Measurements from ENCODE around the gene EFCAB5. TPM values are rescaled to one million over a fixed set of nuclear protein-coding genes. Genes with fewer than 3 reads are reported as not detected.

EFCAB5 gene
- polyA plus RNA-seq, 1 of the 3 experiments (the other 2 are of a cell fraction) = 0.05 TPM

- no peaks in the 10 kb centered on the region for H3K9me2 ChIP-seq
- peak; percentile 17 for DNase-seq
- no peaks in the 10 kb centered on the region for H3K27me3 ChIP-seq (ENCODE audit: insufficient read depth)
- ChIA-PET CTCF (interaction anchor here (1.0 to 2.6 kb wide), 2 partner anchors 18 to 145 kb away, joined by 3 to 7 read pairs; no protein-coding TSS in a partner anchor), POLR2A (no interaction called here)
- no peaks in the 10 kb centered on the region for H4K20me1 ChIP-seq (ENCODE audit: insufficient read depth)
- H3K4me3 ChIP-seq (ENCODE audit: low read depth in 2 of 2, low read length in 1 of 2) = no peak overlapping the region
- no peak overlapping the region for H2AFZ ChIP-seq (ENCODE audit: low read depth)
- no peak overlapping the region for H3K9ac ChIP-seq
- no peak overlapping the region for H3K27ac ChIP-seq (ENCODE audit: low read depth in 2 of 2, low read length in 1 of 2)
- no peaks in the 10 kb centered on the region for H3K79me2 ChIP-seq (ENCODE audit: insufficient read depth)
- TF ChIP-seq GATA2 (CRISPR knock-in tag; IDR thresholded peaks at IDR 0.05) = no peak
- no peak for TF ChIP-seq EZH2phosphoT487 (IDR thresholded peaks at IDR 0.05; ENCODE audit: borderline replicate concordance, low read depth)
- TF ChIP-seq RXRA (IDR thresholded peaks at IDR 0.05; ENCODE audit: borderline replicate concordance, low read depth) = no peak
- TF ChIP-seq GABPA (IDR thresholded peaks at IDR 0.05; ENCODE audit: low read depth) = no peak
- TF ChIP-seq MEF2A (IDR thresholded peaks at IDR 0.05; ENCODE audit: borderline replicate concordance, low read depth) = no peak
- no peak for TF ChIP-seq CTCF (IDR thresholded peaks at IDR 0.05)
- H3K4me2 ChIP-seq = no peak overlapping the region
- H3K36me3 ChIP-seq (replicated peaks in 1 of 2; ENCODE audit: control insufficient read depth in 1 of 2, insufficient read depth in 2 of 2, low read length in 1 of 2) = no peaks in the 10 kb centered on the region
- no peaks in the 10 kb centered on the region for H3F3A ChIP-seq (replicated peaks; ENCODE audit: insufficient read depth)
- no peaks in the 10 kb centered on the region for H3K4me1 ChIP-seq (ENCODE audit: control insufficient read depth in 1 of 2, insufficient read depth in 2 of 2, low read depth in 1 of 2, low read length in 1 of 2)
- H3K9me3 ChIP-seq = no peaks in the 10 kb centered on the region
These were observed 8.3 kb downstream of the EFCAB5 start for GRCh38 chr17:29949696-29950095.

DNA sequence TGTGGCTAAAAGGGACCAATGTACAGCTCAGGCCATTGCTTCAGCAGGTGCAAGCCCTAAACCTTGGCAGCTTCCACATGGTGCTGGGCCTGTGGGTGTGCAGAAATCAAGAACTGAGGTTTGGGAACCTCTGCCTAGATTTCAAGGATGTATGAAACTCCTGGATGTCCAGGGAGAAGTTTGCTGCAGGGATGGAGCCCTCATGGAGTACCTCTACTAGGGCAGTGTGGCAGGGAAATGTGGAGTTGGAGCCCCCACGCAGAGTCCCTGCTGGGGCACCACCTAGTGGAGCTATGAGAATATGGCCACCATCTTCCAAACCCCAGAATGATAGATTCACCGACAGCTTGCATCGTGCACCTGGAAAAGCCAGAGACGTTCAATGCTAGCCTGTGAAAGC lies 13.0 kb downstream of the EFCAB5 start:
- no peak for DNase-seq
- TF ChIP-seq FOSL2 (IDR thresholded peaks at IDR 0.05; ENCODE audit: borderline replicate concordance, low read depth) (no peak), MEF2A (IDR thresholded peaks at IDR 0.05; ENCODE audit: borderline replicate concordance, low read depth) (no peak), GATA2 (CRISPR knock-in tag; IDR thresholded peaks at IDR 0.05) (no peak), RXRA (IDR thresholded peaks at IDR 0.05; ENCODE audit: borderline replicate concordance, low read depth) (no peak), FOXM1 (IDR thresholded peaks at IDR 0.05; ENCODE audit: low read depth) (no peak), POLR2AphosphoS5 (IDR thresholded peaks at IDR 0.05; ENCODE audit: low read depth, low read length) (no peak), MXI1 (IDR thresholded peaks at IDR 0.05; ENCODE audit: low read depth, low read length) (no peak), CTCF (IDR thresholded peaks at IDR 0.05) (no peak), YY1 (IDR thresholded peaks at IDR 0.05; ENCODE audit: low read depth) (no peak), CHD2 (IDR thresholded peaks at IDR 0.05; ENCODE audit: low read length, partially characterized antibody) (no peak), TEAD4 (IDR thresholded peaks at IDR 0.05; ENCODE audit: borderline replicate concordance, insufficient read depth) (no peak)
- TF ChIP-seq, protein P1, sequence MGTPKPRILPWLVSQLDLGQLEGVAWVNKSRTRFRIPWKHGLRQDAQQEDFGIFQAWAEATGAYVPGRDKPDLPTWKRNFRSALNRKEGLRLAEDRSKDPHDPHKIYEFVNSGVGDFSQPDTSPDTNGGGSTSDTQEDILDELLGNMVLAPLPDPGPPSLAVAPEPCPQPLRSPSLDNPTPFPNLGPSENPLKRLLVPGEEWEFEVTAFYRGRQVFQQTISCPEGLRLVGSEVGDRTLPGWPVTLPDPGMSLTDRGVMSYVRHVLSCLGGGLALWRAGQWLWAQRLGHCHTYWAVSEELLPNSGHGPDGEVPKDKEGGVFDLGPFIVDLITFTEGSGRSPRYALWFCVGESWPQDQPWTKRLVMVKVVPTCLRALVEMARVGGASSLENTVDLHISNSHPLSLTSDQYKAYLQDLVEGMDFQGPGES (IDR thresholded peaks at IDR 0.05; ENCODE audit: low read depth, low read length) = no peak
- TF ChIP-seq, protein P2, sequence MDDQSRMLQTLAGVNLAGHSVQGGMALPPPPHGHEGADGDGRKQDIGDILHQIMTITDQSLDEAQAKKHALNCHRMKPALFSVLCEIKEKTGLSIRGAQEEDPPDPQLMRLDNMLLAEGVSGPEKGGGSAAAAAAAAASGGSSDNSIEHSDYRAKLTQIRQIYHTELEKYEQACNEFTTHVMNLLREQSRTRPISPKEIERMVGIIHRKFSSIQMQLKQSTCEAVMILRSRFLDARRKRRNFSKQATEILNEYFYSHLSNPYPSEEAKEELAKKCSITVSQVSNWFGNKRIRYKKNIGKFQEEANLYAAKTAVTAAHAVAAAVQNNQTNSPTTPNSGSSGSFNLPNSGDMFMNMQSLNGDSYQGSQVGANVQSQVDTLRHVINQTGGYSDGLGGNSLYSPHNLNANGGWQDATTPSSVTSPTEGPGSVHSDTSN (IDR thresholded peaks at IDR 0.05) = no peak
- TF ChIP-seq, protein P3, sequence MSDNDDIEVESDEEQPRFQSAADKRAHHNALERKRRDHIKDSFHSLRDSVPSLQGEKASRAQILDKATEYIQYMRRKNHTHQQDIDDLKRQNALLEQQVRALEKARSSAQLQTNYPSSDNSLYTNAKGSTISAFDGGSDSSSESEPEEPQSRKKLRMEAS (IDR thresholded peaks at IDR 0.05; ENCODE audit: low read depth) = no peak
- TF ChIP-seq, protein P4, sequence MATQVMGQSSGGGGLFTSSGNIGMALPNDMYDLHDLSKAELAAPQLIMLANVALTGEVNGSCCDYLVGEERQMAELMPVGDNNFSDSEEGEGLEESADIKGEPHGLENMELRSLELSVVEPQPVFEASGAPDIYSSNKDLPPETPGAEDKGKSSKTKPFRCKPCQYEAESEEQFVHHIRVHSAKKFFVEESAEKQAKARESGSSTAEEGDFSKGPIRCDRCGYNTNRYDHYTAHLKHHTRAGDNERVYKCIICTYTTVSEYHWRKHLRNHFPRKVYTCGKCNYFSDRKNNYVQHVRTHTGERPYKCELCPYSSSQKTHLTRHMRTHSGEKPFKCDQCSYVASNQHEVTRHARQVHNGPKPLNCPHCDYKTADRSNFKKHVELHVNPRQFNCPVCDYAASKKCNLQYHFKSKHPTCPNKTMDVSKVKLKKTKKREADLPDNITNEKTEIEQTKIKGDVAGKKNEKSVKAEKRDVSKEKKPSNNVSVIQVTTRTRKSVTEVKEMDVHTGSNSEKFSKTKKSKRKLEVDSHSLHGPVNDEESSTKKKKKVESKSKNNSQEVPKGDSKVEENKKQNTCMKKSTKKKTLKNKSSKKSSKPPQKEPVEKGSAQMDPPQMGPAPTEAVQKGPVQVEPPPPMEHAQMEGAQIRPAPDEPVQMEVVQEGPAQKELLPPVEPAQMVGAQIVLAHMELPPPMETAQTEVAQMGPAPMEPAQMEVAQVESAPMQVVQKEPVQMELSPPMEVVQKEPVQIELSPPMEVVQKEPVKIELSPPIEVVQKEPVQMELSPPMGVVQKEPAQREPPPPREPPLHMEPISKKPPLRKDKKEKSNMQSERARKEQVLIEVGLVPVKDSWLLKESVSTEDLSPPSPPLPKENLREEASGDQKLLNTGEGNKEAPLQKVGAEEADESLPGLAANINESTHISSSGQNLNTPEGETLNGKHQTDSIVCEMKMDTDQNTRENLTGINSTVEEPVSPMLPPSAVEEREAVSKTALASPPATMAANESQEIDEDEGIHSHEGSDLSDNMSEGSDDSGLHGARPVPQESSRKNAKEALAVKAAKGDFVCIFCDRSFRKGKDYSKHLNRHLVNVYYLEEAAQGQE (IDR thresholded peaks at IDR 0.05; ENCODE audit: low read depth, low read length) = no peak

More for the DNA sequence above, 13.0 kb downstream of the EFCAB5 start:
- no peak overlapping the region for H3K4me2 ChIP-seq
- no peak overlapping the region for H3K27ac ChIP-seq (ENCODE audit: low read depth in 2 of 2, low read length in 1 of 2)
- no peaks in the 10 kb centered on the region for H3K79me2 ChIP-seq (ENCODE audit: insufficient read depth)
- H3K4me1 ChIP-seq (ENCODE audit: control insufficient read depth in 1 of 2, insufficient read depth in 2 of 2, low read depth in 1 of 2, low read length in 1 of 2) = no peaks in the 10 kb centered on the region
- H3F3A ChIP-seq (replicated peaks; ENCODE audit: insufficient read depth) = no peaks in the 10 kb centered on the region
- H3K9me3 ChIP-seq = no peaks in the 10 kb centered on the region; the same call in 1 of the 2 replicates
- no peaks in the 10 kb centered on the region for H4K20me1 ChIP-seq (ENCODE audit: insufficient read depth)
- no peak overlapping the region for H3K4me3 ChIP-seq (ENCODE audit: low read depth in 2 of 2, low read length in 1 of 2)
- 62% methylated on average over 3 of the region's 4 CpGs for WGBS (ENCODE audit: low lambda C conversion rate)
- CTCF ChIA-PET = interaction anchor here (1.1 to 1.7 kb wide), 2 partner anchors 12 to 23 kb away, joined by 4 to 5 read pairs; no protein-coding TSS in a partner anchor
- H2AFZ ChIP-seq (ENCODE audit: low read depth) = no peak overlapping the region
- H3K36me3 ChIP-seq (replicated peaks in 1 of 2; ENCODE audit: control insufficient read depth in 1 of 2, insufficient read depth in 2 of 2, low read length in 1 of 2) = no peaks in the 10 kb centered on the region
- no peaks in the 10 kb centered on the region for H3K9me2 ChIP-seq
- POLR2A ChIA-PET = no interaction called here
- no peak overlapping the region for H3K9ac ChIP-seq
- H3K27me3 ChIP-seq (ENCODE audit: insufficient read depth) = no peaks in the 10 kb centered on the region
